ENCODE data around the gene SH3TC1.

The SH3TC1 gene

GRCh38 chr4:8273450-8273849 is 74.4 kb downstream of the SH3TC1 start:
- H3K4me3 ChIP-seq (ENCODE audit: severe bottlenecking) = no peak overlapping the region
- DNase-seq (ENCODE audit: low spot score) (no peak), ATAC-seq (ENCODE audit: low read depth) (no peak)
- H3K4me1 ChIP-seq (ENCODE audit: insufficient read depth, poor library complexity, severe bottlenecking) = no peaks in the 10 kb centered on the region
- TF ChIP-seq, protein P1, sequence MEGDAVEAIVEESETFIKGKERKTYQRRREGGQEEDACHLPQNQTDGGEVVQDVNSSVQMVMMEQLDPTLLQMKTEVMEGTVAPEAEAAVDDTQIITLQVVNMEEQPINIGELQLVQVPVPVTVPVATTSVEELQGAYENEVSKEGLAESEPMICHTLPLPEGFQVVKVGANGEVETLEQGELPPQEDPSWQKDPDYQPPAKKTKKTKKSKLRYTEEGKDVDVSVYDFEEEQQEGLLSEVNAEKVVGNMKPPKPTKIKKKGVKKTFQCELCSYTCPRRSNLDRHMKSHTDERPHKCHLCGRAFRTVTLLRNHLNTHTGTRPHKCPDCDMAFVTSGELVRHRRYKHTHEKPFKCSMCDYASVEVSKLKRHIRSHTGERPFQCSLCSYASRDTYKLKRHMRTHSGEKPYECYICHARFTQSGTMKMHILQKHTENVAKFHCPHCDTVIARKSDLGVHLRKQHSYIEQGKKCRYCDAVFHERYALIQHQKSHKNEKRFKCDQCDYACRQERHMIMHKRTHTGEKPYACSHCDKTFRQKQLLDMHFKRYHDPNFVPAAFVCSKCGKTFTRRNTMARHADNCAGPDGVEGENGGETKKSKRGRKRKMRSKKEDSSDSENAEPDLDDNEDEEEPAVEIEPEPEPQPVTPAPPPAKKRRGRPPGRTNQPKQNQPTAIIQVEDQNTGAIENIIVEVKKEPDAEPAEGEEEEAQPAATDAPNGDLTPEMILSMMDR (IDR thresholded peaks at IDR 0.05; ENCODE audit: poor library complexity, severe bottlenecking) = no peak
- H3K36me3 ChIP-seq (ENCODE audit: low read depth) = no peaks in the 10 kb centered on the region
- no peaks in the 10 kb centered on the region for H3K9me3 ChIP-seq (ENCODE audit: severe bottlenecking)
- H3K27me3 ChIP-seq (ENCODE audit: insufficient read depth, poor library complexity, severe bottlenecking) = peaks cover 24% of the 10 kb centered on the region
- no peak overlapping the region for H3K27ac ChIP-seq (ENCODE audit: poor library complexity, severe bottlenecking)

- Histone ChIP-seq H3K4me3 (ENCODE audit: severe bottlenecking) (no peak overlapping the region), H3K27me3 (ENCODE audit: insufficient read depth, poor library complexity, severe bottlenecking) (peaks cover 21% of the 10 kb centered on the region), H3K36me3 (ENCODE audit: low read depth) (no peaks in the 10 kb centered on the region), H3K27ac (ENCODE audit: poor library complexity, severe bottlenecking) (no peak overlapping the region), H3K9me3 (ENCODE audit: severe bottlenecking) (no peaks in the 10 kb centered on the region), H3K4me1 (ENCODE audit: insufficient read depth, poor library complexity, severe bottlenecking) (no peaks in the 10 kb centered on the region)
- TF ChIP-seq, protein P1 (IDR thresholded peaks at IDR 0.05; ENCODE audit: poor library complexity, severe bottlenecking) = no peak
- ATAC-seq (ENCODE audit: low read depth) (no peak), DNase-seq (ENCODE audit: low spot score) (no peak)
These were observed 75.1 kb downstream of the SH3TC1 start for GRCh38 chr4:8274066-8274652.

GRCh38 chr4:8274765-8275547 is 75.9 kb downstream of the SH3TC1 start:
- H3K4me3 ChIP-seq (ENCODE audit: severe bottlenecking) = no peak overlapping the region
- no peak overlapping the region for H3K27ac ChIP-seq (ENCODE audit: poor library complexity, severe bottlenecking)
- ATAC-seq (ENCODE audit: low read depth) (peak; percentile 43; the same call in 2 of the 3 replicates), DNase-seq (ENCODE audit: low spot score) (no peak)
- no peaks in the 10 kb centered on the region for H3K9me3 ChIP-seq (ENCODE audit: severe bottlenecking)
- no peaks in the 10 kb centered on the region for H3K36me3 ChIP-seq (ENCODE audit: low read depth)
- TF ChIP-seq, protein P1 (IDR thresholded peaks at IDR 0.05; ENCODE audit: poor library complexity, severe bottlenecking) = peak; percentile 29
- peaks cover 16% of the 10 kb centered on the region for H3K27me3 ChIP-seq (ENCODE audit: insufficient read depth, poor library complexity, severe bottlenecking)
- no peaks in the 10 kb centered on the region for H3K4me1 ChIP-seq (ENCODE audit: insufficient read depth, poor library complexity, severe bottlenecking)

- Histone ChIP-seq H3K4me1 (ENCODE audit: insufficient read depth, poor library complexity, severe bottlenecking) (no peaks in the 10 kb centered on the region), H3K27ac (ENCODE audit: poor library complexity, severe bottlenecking) (no peak overlapping the region), H3K36me3 (ENCODE audit: low read depth) (no peaks in the 10 kb centered on the region), H3K4me3 (ENCODE audit: severe bottlenecking) (no peak overlapping the region), H3K9me3 (ENCODE audit: severe bottlenecking) (no peaks in the 10 kb centered on the region), H3K27me3 (ENCODE audit: insufficient read depth, poor library complexity, severe bottlenecking) (peaks cover 11% of the 10 kb centered on the region)
- TF ChIP-seq, protein P1 (IDR thresholded peaks at IDR 0.05; ENCODE audit: poor library complexity, severe bottlenecking) = no peak
- DNase-seq (ENCODE audit: low spot score) = no peak
- no peak for ATAC-seq (ENCODE audit: low read depth)
These were observed 76.4 kb downstream of the SH3TC1 start for GRCh38 chr4:8275548-8275910.

Measured in RWPE2 (cell line).